ENCODE data around the gene TAS2R16. TPM values are rescaled to one million over a fixed set of nuclear protein-coding genes. Genes with fewer than 3 reads are reported as not detected.

Gene TAS2R16
- total RNA-seq, 1 experiment from 2014 or later, result not detected

DNA sequence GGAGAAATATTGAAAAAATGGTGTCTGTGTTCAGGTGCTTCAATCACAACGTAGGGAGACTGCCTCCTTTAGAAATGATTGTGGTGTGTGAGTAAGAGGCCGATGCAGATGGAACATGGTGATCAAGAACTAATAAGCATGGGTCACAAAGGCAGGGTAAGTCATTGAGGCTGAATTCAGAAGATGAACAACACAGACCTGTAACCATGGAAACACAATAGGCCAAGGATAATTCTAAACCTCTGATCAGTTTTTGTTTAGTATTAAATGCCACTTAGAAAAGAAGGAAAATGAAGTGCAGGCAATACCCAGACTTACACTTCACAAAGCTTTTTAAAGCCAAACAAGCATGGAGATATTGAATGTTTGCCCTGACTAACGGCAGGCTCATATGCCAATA lies 32.8 kb upstream of the TAS2R16 start:
- ATAC-seq (no peak), DNase-seq (no peak)
- TF ChIP-seq, protein P1, sequence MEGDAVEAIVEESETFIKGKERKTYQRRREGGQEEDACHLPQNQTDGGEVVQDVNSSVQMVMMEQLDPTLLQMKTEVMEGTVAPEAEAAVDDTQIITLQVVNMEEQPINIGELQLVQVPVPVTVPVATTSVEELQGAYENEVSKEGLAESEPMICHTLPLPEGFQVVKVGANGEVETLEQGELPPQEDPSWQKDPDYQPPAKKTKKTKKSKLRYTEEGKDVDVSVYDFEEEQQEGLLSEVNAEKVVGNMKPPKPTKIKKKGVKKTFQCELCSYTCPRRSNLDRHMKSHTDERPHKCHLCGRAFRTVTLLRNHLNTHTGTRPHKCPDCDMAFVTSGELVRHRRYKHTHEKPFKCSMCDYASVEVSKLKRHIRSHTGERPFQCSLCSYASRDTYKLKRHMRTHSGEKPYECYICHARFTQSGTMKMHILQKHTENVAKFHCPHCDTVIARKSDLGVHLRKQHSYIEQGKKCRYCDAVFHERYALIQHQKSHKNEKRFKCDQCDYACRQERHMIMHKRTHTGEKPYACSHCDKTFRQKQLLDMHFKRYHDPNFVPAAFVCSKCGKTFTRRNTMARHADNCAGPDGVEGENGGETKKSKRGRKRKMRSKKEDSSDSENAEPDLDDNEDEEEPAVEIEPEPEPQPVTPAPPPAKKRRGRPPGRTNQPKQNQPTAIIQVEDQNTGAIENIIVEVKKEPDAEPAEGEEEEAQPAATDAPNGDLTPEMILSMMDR (conservative IDR thresholded peaks at IDR 0.05; ENCODE audit: low read depth, low read length), result no peak
- TF ChIP-seq EZH2phosphoT487 (IDR thresholded peaks at IDR 0.05; ENCODE audit: borderline replicate concordance, low read length), result no peak
- TF ChIP-seq EZH2 (IDR thresholded peaks at IDR 0.05; ENCODE audit: low read length, unreplicated experiment), result no peak
- Histone ChIP-seq H3K4me1 (ENCODE audit: insufficient read depth, low read length) (peaks cover 14% of the 10 kb centered on the region), H3K27me3 (ENCODE audit: low read length) (no peaks in the 10 kb centered on the region), H3K79me2 (ENCODE audit: low read length) (no peaks in the 10 kb centered on the region), H3K9me3 (ENCODE audit: low read length) (no peaks in the 10 kb centered on the region), H3K36me3 (ENCODE audit: low read depth, low read length) (no peaks in the 10 kb centered on the region), H3K4me3 (ENCODE audit: low read length) (no peak overlapping the region), H3K9ac (ENCODE audit: low read length) (no peak overlapping the region), H4K20me1 (ENCODE audit: low read length) (no peaks in the 10 kb centered on the region), H3K4me2 (ENCODE audit: low read length) (no peak overlapping the region), H3K27ac (ENCODE audit: low read length) (no peak overlapping the region), H3F3A (ENCODE audit: low read length, unreplicated experiment) (no peaks in the 10 kb centered on the region), H3K9me2 (replicated peaks; ENCODE audit: low read length) (no peaks in the 10 kb centered on the region), H2AFZ (ENCODE audit: low read length) (no peak overlapping the region)
- intact Hi-C loops (cut with micrococcal nuclease), result no loop called here
- BruUV-seq (replicated peaks), result no TSS peak
- POLR2A ChIA-PET (ENCODE audit: unreplicated experiment), result interaction anchor here (0.5 kb wide), 1 partner anchor 142 kb away, joined by 6 read pairs; the partner anchor contains the start of gene CADPS2
- CTCF ChIA-PET, result no interaction called here

DNA sequence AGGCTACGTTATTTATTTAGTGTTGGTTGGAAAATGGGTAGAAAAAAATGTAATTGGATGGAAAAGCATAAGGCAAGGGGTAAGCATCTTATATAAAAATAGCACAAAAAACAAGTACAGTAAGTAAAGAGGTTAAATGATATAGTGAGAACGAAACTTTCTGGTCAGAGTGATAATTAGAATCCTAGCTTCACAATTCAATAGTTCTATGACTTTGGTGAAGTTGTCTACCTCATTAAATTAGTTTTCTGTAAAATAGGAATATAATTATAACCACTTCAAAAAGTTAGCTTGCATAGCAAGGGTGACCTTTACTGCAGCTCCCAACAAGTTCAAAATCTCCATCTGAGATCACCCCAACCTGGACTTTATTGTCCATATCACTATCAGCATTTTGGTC lies 30.8 kb upstream of the TAS2R16 start:
- no peaks in the 10 kb centered on the region for H4K20me1 ChIP-seq (ENCODE audit: low read length)
- ATAC-seq (no peak), DNase-seq (no peak)
- intact Hi-C loops (cut with micrococcal nuclease), result no loop called here
- H3K79me2 ChIP-seq (ENCODE audit: low read length), result no peaks in the 10 kb centered on the region
- ChIA-PET POLR2A (ENCODE audit: unreplicated experiment) (no interaction called here), CTCF (no interaction called here)
- H3K9me2 ChIP-seq (replicated peaks; ENCODE audit: low read length), result no peaks in the 10 kb centered on the region
- no peak overlapping the region for H3K9ac ChIP-seq (ENCODE audit: low read length)
- H3K4me2 ChIP-seq (ENCODE audit: low read length), result no peak overlapping the region
- H3K27ac ChIP-seq (ENCODE audit: low read length), result no peak overlapping the region
- peaks cover 14% of the 10 kb centered on the region for H3K4me1 ChIP-seq (ENCODE audit: insufficient read depth, low read length)
- H3K36me3 ChIP-seq (ENCODE audit: low read depth, low read length), result no peaks in the 10 kb centered on the region; the same call in 1 of the 2 replicates
- no peaks in the 10 kb centered on the region for H3F3A ChIP-seq (ENCODE audit: low read length, unreplicated experiment)
- no peak overlapping the region for H3K4me3 ChIP-seq (ENCODE audit: low read length)
- no peak overlapping the region for H2AFZ ChIP-seq (ENCODE audit: low read length)
- no TSS peak for BruUV-seq (replicated peaks)
- H3K9me3 ChIP-seq (ENCODE audit: low read length), result no peaks in the 10 kb centered on the region
- TF ChIP-seq, protein P1 (conservative IDR thresholded peaks at IDR 0.05; ENCODE audit: low read depth, low read length), result no peak
- TF ChIP-seq EZH2 (IDR thresholded peaks at IDR 0.05; ENCODE audit: low read length, unreplicated experiment), result no peak
- TF ChIP-seq EZH2phosphoT487 (IDR thresholded peaks at IDR 0.05; ENCODE audit: borderline replicate concordance, low read length), result no peak
- no peaks in the 10 kb centered on the region for H3K27me3 ChIP-seq (ENCODE audit: low read length)

DNA sequence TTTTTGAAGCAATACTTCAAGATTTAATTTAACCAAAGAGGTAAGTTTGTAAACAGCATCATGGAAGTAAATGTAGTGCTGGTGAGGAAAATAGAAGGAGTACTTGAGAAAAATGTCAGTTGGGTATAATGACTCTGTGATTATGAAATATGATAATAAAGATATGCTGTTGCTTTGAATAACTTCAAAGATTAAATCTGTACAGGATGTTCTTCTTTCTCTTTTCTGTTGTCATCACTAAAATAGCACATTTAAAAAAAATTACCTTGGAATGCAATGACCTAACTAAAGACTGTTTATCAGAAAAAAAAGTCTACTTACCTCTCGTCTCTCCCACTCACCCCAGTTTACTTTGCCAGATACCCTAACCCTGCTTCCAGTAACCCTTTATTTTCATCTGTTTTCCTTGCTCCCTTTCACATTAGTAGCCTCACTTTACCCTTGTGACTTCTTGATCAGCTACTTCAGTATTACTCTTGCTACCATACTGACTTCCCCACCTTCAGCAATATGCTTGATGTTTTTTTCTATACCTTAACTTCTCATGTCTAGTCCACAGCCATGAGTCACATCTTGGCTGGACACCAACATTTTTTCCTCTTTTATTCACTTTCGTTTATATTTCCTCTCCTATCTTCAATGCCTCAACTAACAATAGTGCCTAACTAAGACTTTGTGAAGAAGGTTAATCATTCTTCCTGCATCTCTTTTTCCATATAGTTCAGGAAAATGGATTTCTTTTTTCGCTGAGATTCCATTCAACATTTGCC lies 29.7 kb upstream of the TAS2R16 start:
- intact Hi-C loops (cut with micrococcal nuclease), result no loop called here
- no peaks in the 10 kb centered on the region for H3F3A ChIP-seq (ENCODE audit: low read length, unreplicated experiment)

More for the DNA sequence above, 29.7 kb upstream of the TAS2R16 start:
- Histone ChIP-seq H3K9me3 (ENCODE audit: low read length) (no peaks in the 10 kb centered on the region), H2AFZ (ENCODE audit: low read length) (no peak overlapping the region), H3K79me2 (ENCODE audit: low read length) (no peaks in the 10 kb centered on the region), H3K36me3 (ENCODE audit: low read depth, low read length) (no peaks in the 10 kb centered on the region; the same call in 1 of the 2 replicates), H4K20me1 (ENCODE audit: low read length) (no peaks in the 10 kb centered on the region), H3K27ac (ENCODE audit: low read length) (no peak overlapping the region), H3K4me2 (ENCODE audit: low read length) (peak overlapping the region; percentile 20; the same call in 1 of the 2 replicates), H3K4me1 (ENCODE audit: insufficient read depth, low read length) (peaks cover 14% of the 10 kb centered on the region), H3K27me3 (ENCODE audit: low read length) (no peaks in the 10 kb centered on the region), H3K4me3 (ENCODE audit: low read length) (no peak overlapping the region), H3K9me2 (replicated peaks; ENCODE audit: low read length) (no peaks in the 10 kb centered on the region), H3K9ac (ENCODE audit: low read length) (no peak overlapping the region)
- BruUV-seq (replicated peaks), result no TSS peak
- ChIA-PET CTCF (no interaction called here), POLR2A (ENCODE audit: unreplicated experiment) (no interaction called here)
- ATAC-seq (peak; percentile 58), DNase-seq (peak; percentile 88)
- TF ChIP-seq EZH2 (IDR thresholded peaks at IDR 0.05; ENCODE audit: low read length, unreplicated experiment) (no peak), EZH2phosphoT487 (IDR thresholded peaks at IDR 0.05; ENCODE audit: borderline replicate concordance, low read length) (no peak)
- TF ChIP-seq, protein P1 (conservative IDR thresholded peaks at IDR 0.05; ENCODE audit: low read depth, low read length), result no peak

All from PC-3 (cell line).